Measurements from ENCODE around the gene TUFT1.

The TUFT1 gene

GRCh38 chr1:151540982-151541377, 871 bp downstream of the TUFT1 start:
- DNase-seq (ENCODE audit: insufficient read length) (no peak), FAIRE-seq (no peak)
- TF ChIP-seq TAF1 (IDR thresholded peaks at IDR 0.05; ENCODE audit: borderline replicate concordance, low read depth, low read length) (no peak), POLR2A (IDR thresholded peaks at IDR 0.05; ENCODE audit: low read depth, low read length) (no peak), POLR2AphosphoS5 (IDR thresholded peaks at IDR 0.05; ENCODE audit: low read depth, low read length) (no peak)

GRCh38 chr1:151541752-151542151, 1.6 kb downstream of the TUFT1 start:
- TF ChIP-seq POLR2A (IDR thresholded peaks at IDR 0.05; ENCODE audit: low read depth, low read length) = no peak
- no peak for TF ChIP-seq POLR2AphosphoS5 (IDR thresholded peaks at IDR 0.05; ENCODE audit: low read depth, low read length)
- no peak for TF ChIP-seq TAF1 (IDR thresholded peaks at IDR 0.05; ENCODE audit: borderline replicate concordance, low read depth, low read length)
- FAIRE-seq = no peak
- no peak for DNase-seq (ENCODE audit: insufficient read length)

DNA sequence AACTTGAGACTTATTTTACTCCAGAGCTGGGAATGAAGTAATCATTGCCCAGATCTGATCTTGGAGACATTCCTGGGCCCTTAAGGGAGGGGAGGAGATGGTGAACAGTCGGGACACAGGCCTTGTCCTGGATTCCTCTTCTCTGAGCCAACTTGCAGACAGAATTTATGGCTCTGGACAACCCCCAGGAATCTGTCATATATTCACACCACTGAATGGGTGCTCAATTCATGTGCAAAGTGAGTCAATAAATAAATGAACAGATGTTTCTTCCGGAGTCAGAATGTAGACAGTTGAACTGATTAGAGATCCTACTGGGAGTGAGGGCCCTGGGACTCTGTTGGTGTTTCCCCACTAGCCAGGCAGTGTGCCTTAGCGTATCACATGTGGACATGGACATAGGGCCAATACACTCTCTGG, 2.6 kb downstream of the TUFT1 start:
- FAIRE-seq (no peak), DNase-seq (ENCODE audit: insufficient read length) (no peak)
- TF ChIP-seq POLR2A (IDR thresholded peaks at IDR 0.05; ENCODE audit: low read depth, low read length) (no peak), TAF1 (IDR thresholded peaks at IDR 0.05; ENCODE audit: borderline replicate concordance, low read depth, low read length) (no peak), POLR2AphosphoS5 (IDR thresholded peaks at IDR 0.05; ENCODE audit: low read depth, low read length) (no peak)

DNA sequence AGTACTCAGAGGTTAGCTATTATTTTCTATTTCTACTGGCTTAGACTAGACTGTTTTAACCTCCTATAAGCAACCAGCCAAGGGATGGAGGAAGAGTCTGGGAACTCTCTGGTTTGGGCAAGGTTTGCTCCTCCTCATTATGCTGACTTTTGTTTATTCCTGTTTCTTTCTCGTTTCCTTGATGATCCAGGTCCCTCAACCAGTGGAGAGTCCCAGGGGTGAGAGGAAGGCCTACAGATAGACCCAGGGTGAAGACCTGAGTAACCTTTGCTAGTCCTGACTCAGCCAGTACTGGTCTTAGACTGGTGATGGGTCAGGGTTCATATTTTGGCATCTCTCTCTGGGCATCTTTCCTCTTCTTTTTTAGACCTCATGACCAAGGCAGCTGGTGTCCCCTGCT, 5.4 kb downstream of the TUFT1 start:
- no peak for TF ChIP-seq POLR2A (IDR thresholded peaks at IDR 0.05; ENCODE audit: low read depth, low read length)
- FAIRE-seq (no peak), DNase-seq (ENCODE audit: insufficient read length) (no peak)

DNA sequence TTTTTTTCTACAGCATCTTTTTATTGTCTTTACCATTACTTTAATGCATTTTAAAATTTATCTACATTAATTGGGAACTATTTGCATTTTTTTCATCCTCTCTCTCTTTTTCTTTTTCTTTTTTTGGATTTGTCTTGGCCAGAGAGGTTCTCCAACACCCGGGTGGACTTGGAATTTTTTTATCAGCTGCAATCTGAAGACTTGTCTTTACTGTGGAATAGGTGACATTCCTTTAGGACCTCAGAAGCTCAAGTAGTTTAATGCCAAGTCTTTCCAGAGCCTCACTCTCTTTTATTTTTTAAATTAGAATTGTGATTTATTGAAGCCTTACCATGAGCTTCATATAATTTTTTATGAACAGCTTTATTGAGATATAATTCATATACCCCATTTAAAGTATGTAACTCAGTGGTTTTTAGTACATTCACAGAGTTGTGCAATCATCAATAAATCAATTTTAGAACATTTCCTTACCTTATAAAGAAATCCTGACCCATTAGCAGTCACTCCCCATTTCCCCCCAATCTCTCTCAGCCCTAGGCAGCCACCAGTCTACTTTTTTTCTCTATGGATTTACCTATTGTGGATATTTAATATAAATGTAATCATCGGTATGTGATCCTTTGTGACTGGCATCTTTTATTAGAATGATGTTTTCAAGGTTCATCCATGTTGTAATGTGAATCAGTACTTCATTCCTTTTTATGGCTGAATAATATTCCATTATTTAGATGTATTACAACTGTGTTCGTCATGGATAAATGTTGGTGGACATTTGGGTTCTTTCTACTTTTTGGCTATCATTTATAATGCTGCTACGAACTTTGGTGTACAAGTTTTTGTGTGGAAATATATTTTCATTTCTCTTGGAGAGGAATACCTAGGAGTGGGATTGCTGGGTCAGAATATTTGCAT, 6.2 kb downstream of the TUFT1 start:
- no peak for DNase-seq (ENCODE audit: insufficient read length)
- FAIRE-seq = no peak
- no peak for TF ChIP-seq TAF1 (IDR thresholded peaks at IDR 0.05; ENCODE audit: borderline replicate concordance, low read depth, low read length)
- TF ChIP-seq POLR2AphosphoS5 (IDR thresholded peaks at IDR 0.05; ENCODE audit: low read depth, low read length) = no peak
- TF ChIP-seq POLR2A (IDR thresholded peaks at IDR 0.05; ENCODE audit: low read depth, low read length) = no peak

DNA sequence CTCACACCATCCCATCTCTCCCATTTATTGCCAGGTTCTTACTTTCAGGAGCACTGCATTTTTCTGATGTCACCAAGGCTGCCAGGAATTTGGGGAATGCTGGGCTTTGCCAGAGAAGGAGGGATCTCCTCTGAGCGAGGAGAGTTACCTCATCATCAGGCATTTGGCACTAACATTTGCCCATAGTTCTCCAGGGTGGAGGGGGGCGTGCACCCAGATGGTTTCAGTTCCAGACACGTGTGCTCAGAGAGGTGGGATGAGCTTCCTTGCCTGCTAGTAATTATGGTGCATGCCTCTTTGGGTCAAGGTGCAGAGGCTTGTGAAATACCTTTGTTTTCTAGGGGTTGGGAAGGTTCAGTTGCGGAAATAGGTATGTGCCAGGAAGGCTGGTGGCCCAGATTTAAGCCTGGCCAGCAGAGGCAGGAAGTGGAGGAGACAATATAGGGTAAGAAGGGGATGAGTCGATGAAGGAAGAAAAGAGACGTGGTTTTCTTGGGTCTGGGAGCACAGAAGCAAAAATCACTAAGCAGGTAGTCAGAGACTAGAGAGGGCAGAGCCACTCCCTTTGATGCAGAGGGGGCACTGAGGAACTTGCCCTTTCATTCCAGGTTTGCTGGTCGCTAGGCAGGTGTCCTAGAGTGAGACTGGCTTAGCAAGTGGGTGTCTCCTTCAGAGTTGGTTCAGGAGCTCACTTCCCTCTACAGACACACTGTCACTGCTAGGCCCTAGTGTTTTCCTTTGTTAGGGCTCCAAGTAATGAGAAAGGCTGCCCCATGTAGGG, 7.2 kb downstream of the TUFT1 start:
- no peak for FAIRE-seq
- no peak for TF ChIP-seq TAF1 (IDR thresholded peaks at IDR 0.05; ENCODE audit: borderline replicate concordance, low read depth, low read length)
- TF ChIP-seq POLR2A (IDR thresholded peaks at IDR 0.05; ENCODE audit: low read depth, low read length) = no peak
- no peak for TF ChIP-seq POLR2AphosphoS5 (IDR thresholded peaks at IDR 0.05; ENCODE audit: low read depth, low read length)

GRCh38 chr1:151547900-151548230, 7.8 kb downstream of the TUFT1 start:
- no peak for DNase-seq (ENCODE audit: insufficient read length)
- FAIRE-seq = no peak
- no peak for TF ChIP-seq POLR2A (IDR thresholded peaks at IDR 0.05; ENCODE audit: low read depth, low read length)
- TF ChIP-seq POLR2AphosphoS5 (IDR thresholded peaks at IDR 0.05; ENCODE audit: low read depth, low read length) = no peak
- no peak for TF ChIP-seq TAF1 (IDR thresholded peaks at IDR 0.05; ENCODE audit: borderline replicate concordance, low read depth, low read length)

More for the DNA sequence above, 7.2 kb downstream of the TUFT1 start:
- no peak for DNase-seq (ENCODE audit: insufficient read length)

- FAIRE-seq (no peak), DNase-seq (ENCODE audit: insufficient read length) (no peak)
- TF ChIP-seq TAF1 (IDR thresholded peaks at IDR 0.05; ENCODE audit: borderline replicate concordance, low read depth, low read length) (no peak), POLR2AphosphoS5 (IDR thresholded peaks at IDR 0.05; ENCODE audit: low read depth, low read length) (no peak), POLR2A (IDR thresholded peaks at IDR 0.05; ENCODE audit: low read depth, low read length) (no peak)
Measured at GRCh38 chr1:151549199-151549598, 9.1 kb downstream of the TUFT1 start.

DNA sequence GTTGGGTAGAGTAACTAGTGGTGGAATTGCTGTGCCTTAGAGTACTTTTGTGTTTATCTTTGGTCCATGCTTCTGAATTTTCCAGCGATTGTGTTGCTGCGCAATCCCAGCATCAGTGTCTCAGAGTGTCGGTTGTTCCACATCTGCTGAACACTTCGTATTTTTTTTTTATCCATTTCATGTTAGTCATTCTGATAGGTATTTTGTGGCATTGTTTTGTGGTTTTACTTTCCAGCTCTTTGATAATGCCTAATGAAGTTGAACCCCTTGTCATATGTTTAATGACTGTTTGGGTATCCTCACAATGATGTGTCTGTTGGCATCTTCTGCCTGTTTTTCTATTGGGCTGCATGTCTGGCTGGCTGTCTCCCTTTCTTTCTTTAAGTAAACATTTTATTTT, 13.6 kb downstream of the TUFT1 start:
- FAIRE-seq (no peak), DNase-seq (ENCODE audit: insufficient read length) (no peak)
- TF ChIP-seq TAF1 (IDR thresholded peaks at IDR 0.05; ENCODE audit: borderline replicate concordance, low read depth, low read length) (no peak), POLR2A (IDR thresholded peaks at IDR 0.05; ENCODE audit: low read depth, low read length) (no peak), POLR2AphosphoS5 (IDR thresholded peaks at IDR 0.05; ENCODE audit: low read depth, low read length) (no peak)

DNA sequence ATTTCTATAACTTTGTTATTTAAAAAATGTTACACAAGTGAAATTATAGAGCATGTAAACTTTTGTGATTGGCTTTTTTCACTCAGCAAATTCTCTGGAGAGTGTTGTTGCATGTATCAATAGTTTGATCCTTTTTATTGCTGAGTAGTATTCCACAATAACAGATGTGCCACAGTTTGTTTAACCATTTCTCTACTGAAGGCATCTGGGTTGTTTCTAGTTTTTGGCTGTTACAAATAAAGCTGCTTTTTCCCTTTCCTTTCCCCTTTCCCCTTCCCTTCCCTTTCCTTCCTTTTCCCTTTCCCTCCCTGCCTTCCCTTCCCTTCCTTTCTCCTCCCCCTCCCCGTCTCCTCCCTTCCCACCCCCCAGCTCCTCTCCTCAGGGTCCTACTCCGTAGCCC, 15.9 kb downstream of the TUFT1 start:
- no peak for DNase-seq (ENCODE audit: insufficient read length)

GRCh38 chr1:151562661-151563060, 22.6 kb downstream of the TUFT1 start:
- no peak for FAIRE-seq
- TF ChIP-seq POLR2AphosphoS5 (IDR thresholded peaks at IDR 0.05; ENCODE audit: low read depth, low read length) = no peak
- TF ChIP-seq POLR2A (IDR thresholded peaks at IDR 0.05; ENCODE audit: low read depth, low read length) = no peak
- TF ChIP-seq TAF1 (IDR thresholded peaks at IDR 0.05; ENCODE audit: borderline replicate concordance, low read depth, low read length) = no peak
- DNase-seq (ENCODE audit: insufficient read length) = no peak

More for the DNA sequence above, 15.9 kb downstream of the TUFT1 start:
- TF ChIP-seq POLR2AphosphoS5 (IDR thresholded peaks at IDR 0.05; ENCODE audit: low read depth, low read length) = no peak
- no peak for TF ChIP-seq TAF1 (IDR thresholded peaks at IDR 0.05; ENCODE audit: borderline replicate concordance, low read depth, low read length)
- no peak for TF ChIP-seq POLR2A (IDR thresholded peaks at IDR 0.05; ENCODE audit: low read depth, low read length)
- FAIRE-seq = no peak

- no peak for FAIRE-seq
- DNase-seq (ENCODE audit: insufficient read length) = no peak
- TF ChIP-seq POLR2A (IDR thresholded peaks at IDR 0.05; ENCODE audit: low read depth, low read length) (no peak), TAF1 (IDR thresholded peaks at IDR 0.05; ENCODE audit: borderline replicate concordance, low read depth, low read length) (no peak), POLR2AphosphoS5 (IDR thresholded peaks at IDR 0.05; ENCODE audit: low read depth, low read length) (no peak)
Measured at GRCh38 chr1:151563376-151563775, 23.3 kb downstream of the TUFT1 start.

Measured in GM12892 (cell line).